ENCODE measurements around the gene OVCA2.

OVCA2 gene

GRCh38 chr17:2054512-2055291, 12.9 kb downstream of the OVCA2 start, which contains the start of gene HIC1:
TSS of gene HIC1 (plus strand) at chr17:2055103. CDS start at chr17:2056691, 1,588 bp downstream.
- DNase-seq: peak; percentile 76

- DNase-seq: peak; percentile 25
Observed at GRCh38 chr17:2055292-2056205, 13.7 kb downstream of the OVCA2 start.

GRCh38 chr17:2056206-2057174, 14.7 kb downstream of the OVCA2 start:
- DNase-seq: peak; percentile 53

GRCh38 chr17:2057175-2057759, 15.4 kb downstream of the OVCA2 start:
- DNase-seq: no peak

- DNase-seq: no peak
Observed at GRCh38 chr17:2057760-2058585, 16.2 kb downstream of the OVCA2 start.

- DNase-seq: peak; percentile 29
Observed at GRCh38 chr17:2058586-2059546, 17.0 kb downstream of the OVCA2 start.

GRCh38 chr17:2059547-2060384, 17.9 kb downstream of the OVCA2 start:
- no peak for DNase-seq

- no peak for DNase-seq
Observed at GRCh38 chr17:2060385-2060658, 18.5 kb downstream of the OVCA2 start.

GRCh38 chr17:2060681-2061440, 19.0 kb downstream of the OVCA2 start:
- DNase-seq: no peak

- no peak for DNase-seq
Observed at GRCh38 chr17:2061441-2061958, 19.7 kb downstream of the OVCA2 start.

- DNase-seq: no peak
Observed at GRCh38 chr17:2062571-2063183, 20.9 kb downstream of the OVCA2 start.

- DNase-seq: no peak
Observed at GRCh38 chr17:2063261-2064146, 21.7 kb downstream of the OVCA2 start.

- no peak for DNase-seq
Observed at GRCh38 chr17:2064147-2064489, 22.3 kb downstream of the OVCA2 start.

- DNase-seq: no peak
Observed at GRCh38 chr17:2064520-2064971, 22.7 kb downstream of the OVCA2 start.

- DNase-seq: no peak
Observed at GRCh38 chr17:2064980-2065785, 23.4 kb downstream of the OVCA2 start.

GRCh38 chr17:2065949-2066400, 24.2 kb downstream of the OVCA2 start:
- DNase-seq: no peak

All from activated effector memory CD4-positive, alpha-beta T cell treated with Interleukin-2 at 50 U/mL for 16 hours (primary cell).